Bone marrow (tissue), 2 donors: ENCODE measurements around the gene LRRC1.

Experiments used
- DNase-seq, 2 donors: peaks; one replicate each; lab custom pipeline; 2025; lab: John Stamatoyannopoulos, UW

Gene LRRC1

GRCh38 chr6:53925891-53926290, 131.1 kb downstream of the LRRC1 start:
- no peak for DNase-seq

GRCh38 chr6:53926505-53926904, 131.7 kb downstream of the LRRC1 start:
- DNase-seq: no peak

GRCh38 chr6:53928641-53929040, 133.8 kb downstream of the LRRC1 start:
- DNase-seq: no peak

GRCh38 chr6:53929041-53929820, 134.4 kb downstream of the LRRC1 start:
- no peak for DNase-seq

- no peak for DNase-seq
Measured at GRCh38 chr6:53929821-53930120, 135.0 kb downstream of the LRRC1 start.

GRCh38 chr6:53930330-53930729, 135.5 kb downstream of the LRRC1 start:
- no peak for DNase-seq

- DNase-seq: no peak
Measured at GRCh38 chr6:53931086-53931485, 136.3 kb downstream of the LRRC1 start.

- DNase-seq: no peak
Measured at GRCh38 chr6:53932516-53932915, 137.7 kb downstream of the LRRC1 start.

GRCh38 chr6:53934023-53934422, 139.2 kb downstream of the LRRC1 start:
- no peak for DNase-seq

- DNase-seq: no peak
Measured at GRCh38 chr6:53937461-53937860, 142.7 kb downstream of the LRRC1 start.

- DNase-seq: no peak
Measured at GRCh38 chr6:53938810-53939209, 144.0 kb downstream of the LRRC1 start.

GRCh38 chr6:53939830-53940229, 145.0 kb downstream of the LRRC1 start:
- DNase-seq: no peak

- no peak for DNase-seq
Measured at GRCh38 chr6:53943395-53943794, 148.6 kb downstream of the LRRC1 start.

GRCh38 chr6:53944091-53944490, 149.3 kb downstream of the LRRC1 start:
- no peak for DNase-seq

- DNase-seq: no peak
Measured at GRCh38 chr6:53944543-53944942, 149.7 kb downstream of the LRRC1 start.

GRCh38 chr6:53945765-53946407, 151.1 kb downstream of the LRRC1 start:
- DNase-seq: no peak

GRCh38 chr6:53947780-53948179, 153.0 kb downstream of the LRRC1 start:
- DNase-seq: no peak

GRCh38 chr6:53951383-53951782, 156.6 kb downstream of the LRRC1 start:
- no peak for DNase-seq

GRCh38 chr6:53956068-53956711, 161.4 kb downstream of the LRRC1 start:
- no peak for DNase-seq

- DNase-seq: no peak
Measured at GRCh38 chr6:53956804-53957203, 162.0 kb downstream of the LRRC1 start.

GRCh38 chr6:53959717-53960116, 164.9 kb downstream of the LRRC1 start:
- no peak for DNase-seq

- no peak for DNase-seq
Measured at GRCh38 chr6:53960311-53960710, 165.5 kb downstream of the LRRC1 start.

- no peak for DNase-seq
Measured at GRCh38 chr6:53961679-53962370, 167.0 kb downstream of the LRRC1 start.
